Measurements from ENCODE around the gene HSPB2.
"Not testable (repeated sequence)": the region's sequence is repeated elsewhere in the genome, so short reads cannot be mapped to it uniquely, and the experiment has no call there.

The HSPB2 gene, protein sequence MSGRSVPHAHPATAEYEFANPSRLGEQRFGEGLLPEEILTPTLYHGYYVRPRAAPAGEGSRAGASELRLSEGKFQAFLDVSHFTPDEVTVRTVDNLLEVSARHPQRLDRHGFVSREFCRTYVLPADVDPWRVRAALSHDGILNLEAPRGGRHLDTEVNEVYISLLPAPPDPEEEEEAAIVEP

DNA sequence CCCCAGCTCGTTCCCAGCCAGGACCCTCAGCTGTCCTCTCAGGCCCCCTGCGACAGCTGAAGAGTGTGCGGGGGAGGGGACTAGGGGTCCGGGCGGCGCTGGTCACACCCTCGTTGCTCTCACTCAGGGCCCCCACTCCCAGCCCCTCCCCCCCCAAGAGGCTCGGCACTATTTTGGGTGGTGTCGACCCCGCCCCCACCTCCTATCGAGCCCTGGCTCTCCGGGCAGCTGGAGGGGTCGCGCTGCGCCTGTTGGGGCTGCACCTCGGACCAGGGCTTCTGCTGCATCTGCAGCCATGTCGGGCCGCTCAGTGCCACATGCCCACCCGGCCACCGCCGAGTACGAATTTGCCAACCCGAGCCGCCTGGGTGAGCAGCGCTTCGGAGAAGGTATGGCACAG is at the start of gene HSPB2:
HSPB2 (plus strand) TSS at position 200 of the 400 bp plus-strand sequence; CDS start at position 296, 96 bp downstream.
- DNase-seq: no peak

DNA sequence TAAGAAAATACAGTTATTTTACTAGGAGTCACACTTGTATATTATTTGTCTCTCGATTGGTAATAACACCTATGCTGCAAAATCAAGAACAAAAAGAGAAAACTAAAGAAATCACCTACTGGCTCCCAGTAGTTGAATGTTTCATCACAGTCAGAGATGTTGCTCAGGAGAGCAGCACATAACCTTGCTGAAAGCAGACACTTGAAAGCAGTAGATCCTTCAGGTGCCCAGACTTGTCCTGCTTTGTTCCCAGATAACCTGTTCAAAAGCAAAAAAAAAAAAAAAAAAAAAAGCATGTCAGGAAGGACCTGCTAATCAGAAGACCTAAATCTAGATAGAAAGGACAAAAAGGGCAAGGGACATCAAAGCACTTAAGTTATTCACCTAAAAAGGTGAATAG is 42.4 kb upstream of the HSPB2 start:
- peak; percentile 26 for DNase-seq

DNA sequence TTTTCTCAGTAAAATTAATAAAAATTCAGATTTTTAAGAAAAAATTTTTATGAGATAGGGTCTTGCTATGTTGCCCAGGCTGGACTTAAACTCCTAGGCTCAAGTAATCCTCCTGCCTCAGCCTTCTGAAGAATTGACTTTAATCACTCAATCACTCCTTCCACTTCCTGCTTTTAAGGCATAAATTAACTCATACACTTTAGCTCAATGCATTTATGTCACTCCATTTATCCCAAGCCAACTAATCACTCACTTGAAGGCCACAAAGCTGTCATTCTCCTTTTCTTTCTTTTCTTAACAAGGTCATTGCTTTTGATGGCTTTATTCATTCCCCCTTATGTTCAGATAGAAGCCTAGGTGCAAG is 42.0 kb upstream of the HSPB2 start:
- no peak for DNase-seq

DNA sequence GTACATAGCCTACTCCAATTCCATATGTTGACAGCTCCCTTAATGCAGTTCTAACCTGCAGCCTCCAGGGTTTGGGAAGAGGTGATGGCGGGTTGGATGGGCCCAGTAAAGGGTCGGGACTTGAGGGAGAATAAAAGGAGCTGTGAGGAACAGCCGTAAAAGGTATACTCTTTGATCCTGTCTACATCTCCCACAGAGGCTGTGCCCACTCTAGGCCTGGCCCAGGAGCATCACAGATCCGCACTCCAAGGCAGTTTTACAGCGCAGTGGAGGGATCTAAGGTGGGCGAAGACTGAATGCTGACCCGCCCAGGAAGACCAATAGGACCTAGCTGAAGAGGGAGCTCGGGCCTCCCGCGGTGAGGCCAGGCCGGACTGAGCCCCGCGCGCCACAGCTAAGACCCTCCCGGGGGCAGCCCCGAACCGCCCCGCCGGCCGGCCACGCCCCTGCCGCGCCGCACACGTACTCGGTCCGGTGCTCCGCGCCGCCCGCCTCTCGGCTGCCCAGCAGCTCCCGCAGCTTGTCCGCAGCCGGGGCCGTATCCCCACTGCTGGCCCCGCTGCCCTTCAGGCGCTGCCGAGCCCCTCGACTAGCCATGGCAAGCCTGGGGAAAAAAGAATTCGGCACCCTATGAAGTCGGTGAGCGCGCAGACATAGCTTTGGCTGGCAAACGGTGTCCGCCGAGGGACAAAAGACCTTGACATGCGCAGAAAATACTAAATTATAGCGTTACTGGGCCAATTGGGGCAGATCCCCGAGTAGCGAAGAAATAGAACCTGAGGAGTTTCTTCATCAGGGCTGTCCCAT is 41.4 kb upstream of the HSPB2 start, which contains the start of gene ALG9:
ALG9 (minus strand) TSS at position 696 of the 807 bp plus-strand sequence; CDS start at position 597, 99 bp downstream.
- DNase-seq: peak; percentile 70

DNA sequence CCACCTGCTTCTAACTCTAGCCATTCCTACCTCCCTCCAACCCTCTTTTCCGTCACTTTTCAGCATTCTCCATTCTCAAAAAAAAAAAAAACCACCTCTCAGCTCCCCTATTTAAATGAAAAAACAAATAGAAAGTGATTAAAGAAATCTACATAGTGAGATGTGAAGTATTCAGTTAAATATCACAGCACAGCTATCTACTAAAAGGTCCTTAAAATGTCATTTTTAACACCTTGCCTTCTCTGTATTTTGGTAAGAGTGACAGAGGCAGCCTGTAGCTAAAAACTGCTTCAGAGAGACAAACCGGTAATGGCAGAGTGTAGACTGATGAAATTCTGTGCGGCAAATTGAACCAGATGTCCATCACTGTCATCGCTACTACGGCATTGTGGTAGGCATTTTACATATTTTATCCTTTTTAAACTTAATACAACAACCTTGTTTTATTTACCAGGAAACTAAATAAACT is 40.8 kb upstream of the HSPB2 start:
- no peak for DNase-seq

DNA sequence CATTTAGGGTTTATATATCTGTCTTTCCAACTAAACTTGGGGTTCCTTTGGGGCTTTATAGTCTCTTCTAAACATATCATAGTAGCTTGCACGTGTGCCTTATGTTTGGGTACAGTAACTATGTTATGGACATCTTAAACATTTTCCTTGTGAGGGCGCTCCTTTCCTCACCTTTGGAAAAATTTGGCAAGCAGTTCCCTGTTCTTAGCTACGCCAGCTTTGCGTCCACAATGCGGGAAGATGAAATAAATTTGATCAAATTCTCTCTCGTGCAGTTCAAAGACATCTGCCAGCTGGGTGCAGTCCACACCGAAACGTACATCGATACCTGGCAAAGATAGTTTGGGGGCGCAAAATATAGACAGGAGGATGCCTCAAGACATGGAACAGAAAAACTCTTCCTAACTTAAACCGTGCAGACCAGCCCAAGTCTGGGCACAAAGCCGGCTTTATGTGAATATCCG is 34.1 kb upstream of the HSPB2 start:
- DNase-seq: no peak

DNA sequence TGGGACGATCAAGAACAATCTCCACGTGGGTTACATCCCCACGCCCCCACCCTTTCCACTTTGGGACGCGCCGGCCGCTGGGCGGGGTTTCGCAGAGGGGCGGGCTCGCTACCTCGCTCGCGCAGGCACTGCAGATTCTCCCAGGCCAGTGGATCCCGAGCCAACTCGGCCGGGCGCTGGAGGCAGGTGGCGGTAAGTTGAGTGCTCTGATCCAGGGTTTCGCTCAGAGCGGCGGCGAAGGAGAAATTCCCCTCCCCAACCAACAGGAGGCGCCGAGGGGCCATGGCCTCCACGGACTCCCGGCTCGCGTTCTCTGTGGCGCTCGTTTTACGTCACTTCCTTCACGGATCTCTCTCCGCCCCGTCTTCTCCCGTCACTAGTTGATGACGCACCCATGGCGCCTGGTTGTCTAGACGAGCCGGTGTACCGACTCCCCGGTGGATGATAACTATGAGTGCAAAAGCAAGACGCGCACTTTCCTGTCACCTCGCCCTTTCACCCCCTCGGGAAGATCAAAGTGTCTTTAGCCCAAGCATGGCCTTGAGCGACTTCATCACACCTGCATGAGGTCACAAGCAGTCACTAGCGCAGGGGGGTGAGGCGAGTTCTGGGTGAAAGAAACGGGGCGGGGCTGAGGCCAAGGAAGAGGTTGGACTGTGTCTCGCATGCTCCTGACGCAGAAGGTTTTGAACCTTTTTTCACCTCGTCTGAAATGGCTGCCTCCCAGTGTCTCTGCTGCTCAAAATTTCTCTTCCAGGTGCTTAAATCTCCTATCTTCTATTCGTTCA is 33.5 kb upstream of the HSPB2 start, which contains the start of the genes CFAP68 and FDXACB1:
CFAP68 (plus strand) TSS at position 693 of the 788 bp plus-strand sequence; CDS start at position 713, 20 bp downstream.
FDXACB1 (minus strand) TSS at position 317 of the 788 bp plus-strand sequence; CDS start at position 284, 33 bp downstream.
- DNase-seq: peak; percentile 99

DNA sequence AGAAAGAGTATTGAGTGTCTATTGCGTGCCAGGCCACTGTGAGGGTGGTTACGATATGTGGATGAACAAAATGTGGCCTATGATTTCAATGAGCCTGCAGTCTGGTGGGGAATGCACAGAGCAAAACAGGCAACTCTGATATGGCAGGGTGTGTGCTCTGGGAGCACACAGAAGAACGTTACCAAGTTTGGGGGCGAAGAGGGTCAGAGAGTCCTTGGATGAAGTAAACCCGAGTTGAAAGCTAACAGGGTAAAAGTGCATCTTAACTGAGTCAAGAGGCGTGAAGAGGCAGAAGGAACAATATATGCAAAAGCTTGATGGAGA is 32.9 kb upstream of the HSPB2 start:
- DNase-seq: no peak

DNA sequence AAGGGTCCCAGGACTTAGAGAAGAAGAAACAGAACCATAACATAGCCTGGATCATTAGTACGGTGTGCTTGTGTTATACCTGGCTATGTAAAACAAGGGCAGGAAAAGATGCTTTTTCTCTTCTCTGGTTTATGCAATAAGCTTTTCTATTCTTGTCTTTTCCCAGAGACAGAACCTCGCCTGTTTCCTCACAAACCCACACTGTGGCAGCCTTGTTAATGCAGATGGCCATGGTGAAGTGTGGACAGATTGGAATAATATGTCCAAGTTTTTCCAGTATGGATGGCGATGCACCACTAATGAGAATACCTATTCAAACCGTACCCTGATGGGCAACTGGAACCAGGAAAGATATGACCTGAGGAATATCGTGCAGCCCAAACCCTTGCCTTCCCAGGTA is 30.3 kb upstream of the HSPB2 start:
- no peak for DNase-seq

DNA sequence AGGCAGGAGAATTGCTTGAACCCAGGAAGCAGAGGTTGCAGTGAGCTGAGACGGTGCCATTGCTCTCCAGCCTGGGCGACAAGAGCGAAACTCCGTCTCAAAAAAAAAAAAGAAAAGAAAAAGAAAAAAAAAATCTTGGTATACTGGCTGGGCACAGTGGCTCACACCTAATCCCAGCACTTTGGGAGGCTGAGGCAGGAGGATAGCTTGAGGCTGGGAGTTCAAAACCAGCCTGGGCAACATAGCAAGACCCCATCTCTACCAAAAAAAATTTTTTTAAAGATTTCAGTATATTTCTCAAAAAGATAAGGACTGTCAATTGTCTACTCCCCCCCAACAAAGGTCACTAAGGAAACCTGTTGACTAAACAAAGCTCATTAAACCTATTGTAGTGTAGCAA is 27.5 kb upstream of the HSPB2 start:
- not testable (repeated sequence) for DNase-seq

DNA sequence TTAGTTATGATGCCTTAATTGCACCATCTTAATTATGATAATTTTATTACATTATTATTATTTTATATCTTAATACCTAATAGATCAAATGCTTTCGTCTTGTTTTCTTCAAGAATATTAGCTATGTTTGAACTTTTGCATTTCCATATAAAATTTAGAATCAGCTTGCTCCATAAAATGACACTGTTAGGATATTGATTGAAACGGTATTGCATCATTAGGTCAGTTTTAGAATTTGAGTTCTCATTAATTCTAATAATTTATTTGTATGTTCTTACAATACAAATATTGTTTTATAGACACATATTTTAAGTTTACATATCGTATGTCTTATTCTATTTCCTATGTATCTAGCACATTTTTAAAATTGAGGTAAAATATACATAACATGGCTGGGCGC is 26.5 kb upstream of the HSPB2 start:
- no peak for DNase-seq

DNA sequence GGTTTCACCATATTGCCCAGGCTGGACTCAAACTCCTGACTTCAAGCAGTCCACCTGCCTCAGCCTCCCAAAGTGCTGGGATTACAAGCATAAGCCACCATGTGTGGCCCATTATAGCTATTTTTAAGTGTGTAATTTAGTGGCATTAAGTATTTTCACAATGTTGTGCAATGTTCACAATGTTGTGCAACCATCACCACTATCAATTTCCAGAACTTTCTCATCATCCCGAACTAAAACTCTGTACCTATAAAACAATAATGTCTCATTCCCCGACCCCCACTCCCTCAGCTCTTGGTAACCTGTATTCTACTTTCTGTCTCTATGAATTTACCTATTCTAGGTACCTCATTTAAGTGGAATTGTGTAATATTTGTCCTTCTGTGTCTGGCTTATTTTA is 25.7 kb upstream of the HSPB2 start:
- DNase-seq: no peak

DNA sequence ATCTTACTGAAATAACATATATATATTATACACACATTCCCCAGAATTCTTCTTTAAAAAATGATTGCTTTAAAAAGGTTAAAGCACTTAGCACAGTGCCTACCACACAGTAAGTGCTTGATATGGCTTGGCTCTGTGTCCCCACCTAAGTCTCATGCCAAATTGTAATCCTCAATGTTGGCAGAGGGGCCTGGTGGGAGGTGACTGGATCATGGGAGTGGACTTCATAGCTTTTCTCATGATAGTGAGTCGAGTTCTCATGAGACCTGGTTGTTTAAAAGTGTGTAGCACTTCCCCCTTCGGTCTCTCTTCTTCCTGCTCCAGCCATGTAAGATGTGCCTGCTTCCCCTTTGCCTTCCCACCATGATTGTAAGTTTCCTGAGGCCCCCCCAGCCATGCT is 7.1 kb upstream of the HSPB2 start:
- no peak for DNase-seq

DNA sequence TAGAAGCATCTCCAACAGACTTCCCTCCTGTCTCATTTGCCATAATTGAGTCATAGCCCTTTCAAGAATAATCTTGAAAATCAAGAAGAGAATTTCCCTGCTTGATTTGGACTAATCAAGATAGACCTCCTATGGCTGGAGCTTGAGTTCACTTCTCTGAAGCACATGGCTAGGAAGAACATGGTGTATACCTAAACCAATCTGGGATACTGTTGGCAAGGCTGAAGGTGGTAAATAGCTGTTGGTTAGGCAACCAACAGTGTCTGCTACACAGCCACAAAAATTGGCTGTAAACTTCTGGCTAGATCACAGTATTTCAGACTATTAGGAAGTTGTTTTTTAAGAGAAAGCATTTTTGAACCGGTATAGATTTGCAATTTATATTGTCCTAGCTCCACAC is 5.9 kb upstream of the HSPB2 start:
- DNase-seq: no peak

DNA sequence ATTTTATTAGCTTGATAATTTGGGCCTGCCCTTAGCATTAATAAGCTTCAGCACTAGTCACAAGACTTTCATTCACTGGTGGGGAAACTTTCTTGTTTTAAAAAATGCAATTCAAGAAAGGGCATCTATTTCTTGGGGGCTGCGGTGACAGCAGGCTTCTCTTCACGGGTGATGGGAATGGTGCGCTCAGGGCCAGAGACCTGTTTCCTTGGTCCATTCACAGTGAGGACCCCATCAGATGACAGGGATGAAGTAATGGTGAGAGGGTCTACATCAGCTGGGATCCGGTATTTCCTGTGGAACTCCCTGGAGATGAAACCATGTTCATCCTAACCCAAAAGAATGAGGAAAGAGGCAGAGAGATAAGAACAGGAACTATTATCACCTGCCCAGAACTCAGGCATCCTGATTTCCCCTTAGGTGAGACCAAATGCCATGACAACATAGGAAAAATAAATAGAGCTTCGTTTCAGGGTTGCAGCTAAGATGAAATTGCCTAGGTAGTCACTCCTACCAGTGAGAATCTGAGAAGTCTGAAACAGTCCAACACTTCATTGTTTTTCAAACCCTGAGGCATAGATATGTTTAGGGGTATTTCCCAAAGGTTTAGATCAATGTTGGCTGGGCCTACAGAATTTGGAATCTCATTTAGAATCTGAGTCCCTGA is 3.8 kb upstream of the HSPB2 start:
- no peak for DNase-seq

DNA sequence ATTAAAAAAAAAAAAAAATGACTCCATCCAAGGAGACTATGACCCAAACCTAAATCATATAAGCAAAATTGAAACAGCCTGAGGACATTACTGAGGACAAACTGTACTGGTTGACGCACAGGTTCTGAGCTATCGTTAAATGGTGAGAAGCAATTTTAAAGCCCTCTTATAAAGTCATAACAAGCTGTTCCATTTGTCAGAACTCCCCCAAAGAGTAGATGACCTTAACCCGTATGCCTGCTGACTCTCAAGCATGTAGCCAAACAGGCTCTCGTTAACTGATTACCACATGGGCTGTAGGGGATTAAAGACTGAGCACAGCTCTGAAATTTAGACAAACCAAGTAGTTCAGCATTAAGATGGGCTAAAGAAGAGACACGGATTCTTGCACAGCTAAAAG is 3.2 kb upstream of the HSPB2 start:
- DNase-seq: no peak

DNA sequence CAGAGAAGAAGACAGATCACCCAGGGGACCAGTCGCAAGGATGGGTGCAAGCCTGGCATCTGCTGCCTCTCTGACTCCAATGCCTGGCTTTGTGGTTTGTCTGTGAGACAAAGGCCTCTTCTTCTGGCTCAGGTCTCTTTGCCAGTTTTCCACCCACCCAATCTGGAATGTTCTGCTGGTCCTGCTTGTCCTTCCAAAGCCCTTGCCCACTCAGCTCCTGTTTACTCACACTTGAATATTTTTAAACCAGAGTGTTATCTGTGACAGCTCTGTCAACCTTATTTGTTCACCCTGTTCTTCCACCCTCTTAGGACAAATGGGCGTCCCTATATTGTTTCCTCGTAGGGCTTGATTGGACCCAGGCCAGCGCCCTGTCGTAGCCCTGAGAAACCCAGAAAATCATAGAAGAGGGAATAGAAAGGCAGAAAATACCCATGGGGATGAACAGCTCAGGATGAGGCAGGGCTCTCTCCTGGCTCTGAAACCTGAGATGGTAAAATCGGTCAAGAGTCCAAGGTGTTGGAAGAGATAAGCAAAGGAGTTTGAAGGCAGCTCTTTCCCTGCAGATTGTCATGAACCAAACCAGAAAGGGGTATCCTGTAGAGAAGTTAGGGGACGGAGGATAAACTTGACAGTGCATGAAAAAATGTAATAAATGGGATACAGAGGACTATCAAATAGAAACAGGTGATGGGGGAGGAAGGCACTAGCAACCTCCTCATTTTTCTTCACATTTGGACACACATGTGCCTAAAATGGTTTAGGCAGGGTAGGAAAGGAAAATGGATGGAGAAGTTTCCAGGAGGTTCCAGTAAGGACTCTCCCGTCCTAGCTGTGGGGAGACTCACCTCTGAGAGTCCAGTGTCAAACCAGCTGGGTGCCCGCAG is 1.6 kb upstream of the HSPB2 start:
- no peak for DNase-seq

DNA sequence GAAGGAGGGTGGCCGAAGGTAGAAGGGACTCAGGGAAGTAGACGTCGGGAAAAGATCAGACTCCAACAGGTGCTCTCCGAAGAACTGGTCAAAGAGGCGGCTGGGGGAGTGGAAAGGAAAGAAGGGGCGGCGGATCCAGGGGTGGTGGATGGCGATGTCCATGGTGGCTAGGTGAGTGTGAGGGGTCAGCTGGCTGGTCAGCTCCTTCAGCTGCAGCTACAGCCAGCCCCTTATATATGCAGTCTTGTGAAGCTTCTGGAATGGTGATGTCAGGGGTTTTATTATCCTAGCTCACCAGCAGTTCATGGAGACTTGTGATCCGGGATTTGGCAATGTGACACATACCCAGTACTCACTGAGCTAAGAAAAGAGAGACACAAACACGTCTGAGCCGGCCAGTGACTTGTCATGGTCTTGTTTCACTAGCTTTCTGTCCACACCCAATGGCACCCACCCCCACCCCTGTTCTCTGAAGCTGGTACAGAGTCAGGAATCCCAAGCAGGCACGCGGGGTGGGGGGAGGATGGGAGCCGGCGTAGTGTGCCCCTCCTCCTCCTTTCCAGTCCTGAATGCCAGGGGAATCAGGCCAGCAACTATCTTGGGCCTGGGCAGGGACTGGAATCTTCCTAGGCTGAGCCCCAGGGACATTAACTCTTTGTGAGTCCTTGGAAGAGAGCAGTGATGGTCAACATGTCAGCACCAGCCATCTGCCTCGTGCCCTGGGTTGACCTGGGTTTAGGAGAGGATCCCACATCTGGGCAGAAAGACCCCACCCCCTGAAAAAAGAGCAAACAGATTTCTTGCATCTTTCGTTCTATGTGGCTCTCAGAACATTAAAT is 752 bp upstream of the HSPB2 start, which contains the start of gene CRYAB:
CRYAB (minus strand) TSS at position 208 of the 839 bp plus-strand sequence; CDS start at position 162, 46 bp downstream.
- no peak for DNase-seq

DNA sequence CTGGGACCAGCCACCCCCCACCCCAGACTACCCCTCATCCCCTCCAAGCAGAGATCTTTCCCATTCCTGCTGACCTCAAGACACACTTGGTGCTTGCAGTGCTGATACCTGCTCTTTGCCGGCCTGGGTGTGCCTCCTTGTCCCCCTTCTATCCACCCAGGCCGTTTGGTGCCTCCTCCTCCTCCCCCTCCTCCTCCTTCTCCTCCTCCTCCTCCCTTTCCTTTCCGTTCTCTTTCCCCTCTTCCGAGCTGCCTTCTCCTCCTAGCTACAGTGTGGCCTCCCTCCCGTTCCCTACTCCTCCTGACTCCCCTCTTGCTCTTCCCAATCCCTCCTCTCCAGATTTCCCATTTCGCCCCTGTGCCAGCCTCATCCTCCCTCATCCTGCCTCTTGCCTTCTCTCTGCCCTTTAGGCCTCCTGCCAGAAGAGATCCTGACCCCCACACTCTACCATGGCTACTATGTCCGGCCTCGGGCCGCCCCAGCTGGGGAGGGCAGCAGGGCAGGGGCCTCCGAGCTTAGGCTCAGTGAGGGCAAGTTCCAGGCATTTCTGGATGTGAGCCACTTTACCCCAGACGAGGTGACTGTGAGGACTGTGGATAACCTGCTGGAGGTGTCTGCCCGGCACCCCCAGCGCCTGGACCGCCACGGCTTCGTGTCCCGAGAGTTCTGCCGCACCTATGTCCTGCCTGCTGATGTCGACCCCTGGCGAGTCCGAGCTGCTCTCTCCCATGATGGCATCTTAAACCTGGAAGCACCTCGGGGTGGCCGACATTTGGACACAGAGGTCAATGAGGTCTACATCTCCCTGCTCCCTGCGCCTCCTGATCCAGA is 712 bp downstream of the HSPB2 start:
- DNase-seq: no peak

DNA sequence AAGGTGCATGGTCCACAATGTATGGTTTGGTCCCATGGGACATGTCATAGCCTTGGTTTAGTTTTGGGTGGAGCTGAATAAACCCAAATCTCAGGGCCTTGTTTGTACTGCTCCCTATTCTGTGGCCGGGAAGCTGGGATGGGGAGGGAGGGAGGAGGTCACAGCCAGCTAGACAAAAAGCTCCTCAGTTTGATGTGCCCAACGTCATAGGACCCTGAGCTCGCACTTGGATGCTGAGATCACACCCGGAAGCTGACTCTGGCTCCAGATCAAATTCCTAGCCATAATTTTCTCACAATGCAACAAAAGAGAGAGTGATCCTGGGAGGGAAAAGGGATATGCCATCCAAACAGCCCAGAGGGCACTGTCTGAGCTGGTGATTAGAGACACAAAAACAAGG is 1.5 kb downstream of the HSPB2 start:
- no peak for DNase-seq

Measured in NCI-H2171 treated with DMSO at 0.1 percent for 48 hours (cell line).